Activated naive CD8-positive, alpha-beta T cell treated with anti-CD3 and anti-CD28 coated beads, Interleukin-2, amount 50 U/mL, for 24 hours (primary cell): ENCODE measurements around the gene EPS15.

ENCODE experiments used
- ATAC-seq: fragments of 150-1000 bp; cut with Tn5 transposase; one replicate; pipeline ENCODE4 v1.10.0; 2021
- DNase-seq: peaks from one replicate; pipeline ENCODE4 v3.0.0; 2021
- H3K27ac Mint-ChIP-seq: one replicate; pipeline ENCODE4 v1.8.0; 2021; ENCODE audit warnings: mild to moderate bottlenecking, mixed read lengths
- H3K27me3 Mint-ChIP-seq: one replicate; pipeline ENCODE4 v1.8.0; 2021; ENCODE audit warnings: mixed read lengths
- H3K36me3 Mint-ChIP-seq: one replicate; pipeline ENCODE4 v1.8.0; 2021; ENCODE audit warnings: low read depth, mixed read lengths
- H3K4me1 Mint-ChIP-seq: one replicate; pipeline ENCODE4 v1.8.0; 2021; ENCODE audit warnings: mixed read lengths
- H3K4me3 Mint-ChIP-seq: one replicate; pipeline ENCODE4 v1.8.0; 2021; ENCODE audit warnings: mild to moderate bottlenecking, moderate library complexity, mixed read lengths
- H3K9me3 Mint-ChIP-seq: one replicate; pipeline ENCODE4 v1.8.0; 2021; ENCODE audit warnings: mixed read lengths

EPS15 gene

GRCh38 chr1:51347398-51348146 lies 171.5 kb downstream of the EPS15 start:
- ATAC-seq (no peak), DNase-seq (no peak)
- no peak overlapping the region for H3K27ac Mint-ChIP-seq
- no peaks in the 10 kb centered on the region for H3K36me3 Mint-ChIP-seq
- H3K4me3 Mint-ChIP-seq, result no peak overlapping the region
- peaks cover 4% of the 10 kb centered on the region for H3K4me1 Mint-ChIP-seq
- no peaks in the 10 kb centered on the region for H3K9me3 Mint-ChIP-seq
- H3K27me3 Mint-ChIP-seq, result peaks cover 36% of the 10 kb centered on the region

GRCh38 chr1:51346086-51346942 lies 172.8 kb downstream of the EPS15 start:
- no peak for ATAC-seq
- Mint-ChIP-seq H3K36me3 (no peaks in the 10 kb centered on the region), H3K4me3 (no peak overlapping the region), H3K9me3 (no peaks in the 10 kb centered on the region), H3K27ac (no peak overlapping the region), H3K4me1 (peaks cover 4% of the 10 kb centered on the region), H3K27me3 (peaks cover 45% of the 10 kb centered on the region)
- no peak for DNase-seq

- H3K4me1 Mint-ChIP-seq, result peaks cover 4% of the 10 kb centered on the region
- no peak overlapping the region for H3K27ac Mint-ChIP-seq
- DNase-seq (no peak), ATAC-seq (no peak)
- H3K9me3 Mint-ChIP-seq, result no peaks in the 10 kb centered on the region
- no peak overlapping the region for H3K4me3 Mint-ChIP-seq
- H3K27me3 Mint-ChIP-seq, result peaks cover 48% of the 10 kb centered on the region
- H3K36me3 Mint-ChIP-seq, result no peaks in the 10 kb centered on the region
Measured at GRCh38 chr1:51345300-51345687, 173.8 kb downstream of the EPS15 start.

- H3K4me1 Mint-ChIP-seq, result peaks cover 4% of the 10 kb centered on the region
- H3K9me3 Mint-ChIP-seq, result no peaks in the 10 kb centered on the region
- H3K27me3 Mint-ChIP-seq, result peaks cover 48% of the 10 kb centered on the region
- ATAC-seq, result no peak
- no peak overlapping the region for H3K4me3 Mint-ChIP-seq
- DNase-seq, result no peak
- no peaks in the 10 kb centered on the region for H3K36me3 Mint-ChIP-seq
- H3K27ac Mint-ChIP-seq, result no peak overlapping the region
Measured at GRCh38 chr1:51344602-51345299, 174.3 kb downstream of the EPS15 start.

- Mint-ChIP-seq H3K4me3 (no peak overlapping the region), H3K9me3 (no peaks in the 10 kb centered on the region), H3K27me3 (peaks cover 48% of the 10 kb centered on the region), H3K27ac (no peak overlapping the region), H3K4me1 (peaks cover 4% of the 10 kb centered on the region), H3K36me3 (no peaks in the 10 kb centered on the region)
- DNase-seq (no peak), ATAC-seq (no peak)
Measured at GRCh38 chr1:51344276-51344601, 174.8 kb downstream of the EPS15 start.

GRCh38 chr1:51343624-51344023 lies 175.4 kb downstream of the EPS15 start:
- peaks cover 48% of the 10 kb centered on the region for H3K27me3 Mint-ChIP-seq
- H3K4me1 Mint-ChIP-seq, result peaks cover 4% of the 10 kb centered on the region
- no peak overlapping the region for H3K4me3 Mint-ChIP-seq
- H3K9me3 Mint-ChIP-seq, result no peaks in the 10 kb centered on the region
- DNase-seq (no peak), ATAC-seq (no peak)
- H3K27ac Mint-ChIP-seq, result no peak overlapping the region
- no peaks in the 10 kb centered on the region for H3K36me3 Mint-ChIP-seq

- DNase-seq (no peak), ATAC-seq (no peak)
- Mint-ChIP-seq H3K27ac (no peak overlapping the region), H3K36me3 (no peaks in the 10 kb centered on the region), H3K9me3 (no peaks in the 10 kb centered on the region), H3K4me1 (peaks cover 4% of the 10 kb centered on the region), H3K27me3 (peaks cover 48% of the 10 kb centered on the region), H3K4me3 (no peak overlapping the region)
Measured at GRCh38 chr1:51342591-51343206, 176.4 kb downstream of the EPS15 start.

- ATAC-seq (no peak), DNase-seq (no peak)
- Mint-ChIP-seq H3K4me3 (no peak overlapping the region), H3K27me3 (peaks cover 48% of the 10 kb centered on the region), H3K4me1 (peaks cover 4% of the 10 kb centered on the region), H3K9me3 (no peaks in the 10 kb centered on the region), H3K27ac (no peak overlapping the region), H3K36me3 (no peaks in the 10 kb centered on the region)
Measured at GRCh38 chr1:51341876-51342496, 177.1 kb downstream of the EPS15 start.

- DNase-seq (no peak), ATAC-seq (no peak)
- no peaks in the 10 kb centered on the region for H3K9me3 Mint-ChIP-seq
- H3K36me3 Mint-ChIP-seq, result no peaks in the 10 kb centered on the region
- H3K4me3 Mint-ChIP-seq, result no peak overlapping the region
- H3K27me3 Mint-ChIP-seq, result peaks cover 34% of the 10 kb centered on the region
- H3K4me1 Mint-ChIP-seq, result peaks cover 4% of the 10 kb centered on the region
- H3K27ac Mint-ChIP-seq, result no peak overlapping the region
Measured at GRCh38 chr1:51340380-51340779, 178.7 kb downstream of the EPS15 start.

- no peak for DNase-seq
- H3K36me3 Mint-ChIP-seq, result no peaks in the 10 kb centered on the region
- no peak overlapping the region for H3K27ac Mint-ChIP-seq
- H3K27me3 Mint-ChIP-seq, result peaks cover 9% of the 10 kb centered on the region
- H3K4me3 Mint-ChIP-seq, result no peak overlapping the region
- peaks cover 2% of the 10 kb centered on the region for H3K4me1 Mint-ChIP-seq
- no peak for ATAC-seq
- H3K9me3 Mint-ChIP-seq, result no peaks in the 10 kb centered on the region
Measured at GRCh38 chr1:51336711-51337110, 182.4 kb downstream of the EPS15 start.

GRCh38 chr1:51336004-51336403 lies 183.1 kb downstream of the EPS15 start:
- Mint-ChIP-seq H3K27ac (no peak overlapping the region), H3K27me3 (peaks cover 9% of the 10 kb centered on the region), H3K4me1 (peaks cover 9% of the 10 kb centered on the region), H3K4me3 (no peak overlapping the region), H3K36me3 (no peaks in the 10 kb centered on the region), H3K9me3 (no peaks in the 10 kb centered on the region)
- ATAC-seq (no peak), DNase-seq (no peak)

- Mint-ChIP-seq H3K4me1 (peaks cover 16% of the 10 kb centered on the region), H3K9me3 (no peaks in the 10 kb centered on the region), H3K4me3 (peak overlapping the region; percentile 73), H3K27ac (peak overlapping the region; percentile 49), H3K27me3 (peaks cover 28% of the 10 kb centered on the region), H3K36me3 (no peaks in the 10 kb centered on the region)
- DNase-seq, result no peak
- ATAC-seq, result peak; percentile 53
Measured at GRCh38 chr1:51331206-51332100, 187.6 kb downstream of the EPS15 start.

- Mint-ChIP-seq H3K36me3 (no peaks in the 10 kb centered on the region), H3K4me1 (peaks cover 16% of the 10 kb centered on the region), H3K27me3 (peaks cover 28% of the 10 kb centered on the region), H3K4me3 (peak within 1 kb of the TSS; percentile 73), H3K27ac (peak within 1 kb of the TSS; percentile 49), H3K9me3 (no peaks in the 10 kb centered on the region)
- ATAC-seq (no peak), DNase-seq (no peak)
Measured at GRCh38 chr1:51330331-51331201, 188.5 kb downstream of the EPS15 start, which contains the start of gene TTC39A. TSS of gene TTC39A (minus strand) at chr1:51330562. CDS start at chr1:51330477, 85 bp downstream.
